ENCODE data around the gene CREG1.

Gene CREG1

DNA sequence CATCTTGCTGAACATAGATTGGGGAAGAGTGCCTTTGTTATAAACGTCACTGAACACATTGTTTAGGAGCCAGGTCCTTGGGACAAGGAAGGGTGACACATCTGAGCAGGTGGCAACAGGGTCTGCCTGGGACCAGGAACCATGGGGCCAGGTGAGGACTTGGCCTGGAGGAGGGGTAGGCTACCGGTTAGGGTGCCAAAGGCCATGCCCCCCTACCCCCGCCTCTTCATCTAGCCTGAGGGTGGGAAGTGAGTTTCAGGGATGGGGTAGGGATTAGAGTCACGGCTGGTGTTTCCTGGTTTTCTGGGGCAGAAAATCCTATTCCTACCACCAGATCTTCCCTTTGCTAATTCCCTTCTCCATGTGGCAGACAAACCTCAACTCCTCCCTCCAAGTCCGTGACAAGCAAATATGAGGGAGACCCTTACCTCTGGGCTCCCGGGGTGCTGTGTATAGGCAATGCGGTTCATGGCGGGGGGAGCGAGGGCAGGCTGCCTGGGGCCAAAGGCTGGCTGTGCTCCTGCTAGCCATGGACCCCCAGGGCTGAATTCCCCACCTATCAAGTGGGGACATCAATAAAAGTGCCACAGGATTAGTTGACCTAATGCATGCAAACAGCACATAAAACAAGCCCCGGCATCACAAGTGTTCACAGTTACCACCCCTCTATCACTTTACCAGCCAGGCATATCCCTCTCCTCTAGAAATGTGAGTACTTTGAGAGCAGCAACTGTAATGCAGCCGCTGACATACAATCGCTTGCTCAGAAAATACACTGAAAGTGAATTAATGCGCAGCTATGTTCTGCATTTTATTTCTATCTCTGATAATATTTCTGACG is 49.7 kb downstream of the CREG1 start:
- DNase-seq (ENCODE audit: low spot score), result no peak

- no peak for DNase-seq (ENCODE audit: low spot score)
Measured at GRCh38 chr1:167502719-167503462, 50.7 kb downstream of the CREG1 start.

GRCh38 chr1:167502192-167502551 is 51.4 kb downstream of the CREG1 start:
- no peak for DNase-seq (ENCODE audit: low spot score)

DNA sequence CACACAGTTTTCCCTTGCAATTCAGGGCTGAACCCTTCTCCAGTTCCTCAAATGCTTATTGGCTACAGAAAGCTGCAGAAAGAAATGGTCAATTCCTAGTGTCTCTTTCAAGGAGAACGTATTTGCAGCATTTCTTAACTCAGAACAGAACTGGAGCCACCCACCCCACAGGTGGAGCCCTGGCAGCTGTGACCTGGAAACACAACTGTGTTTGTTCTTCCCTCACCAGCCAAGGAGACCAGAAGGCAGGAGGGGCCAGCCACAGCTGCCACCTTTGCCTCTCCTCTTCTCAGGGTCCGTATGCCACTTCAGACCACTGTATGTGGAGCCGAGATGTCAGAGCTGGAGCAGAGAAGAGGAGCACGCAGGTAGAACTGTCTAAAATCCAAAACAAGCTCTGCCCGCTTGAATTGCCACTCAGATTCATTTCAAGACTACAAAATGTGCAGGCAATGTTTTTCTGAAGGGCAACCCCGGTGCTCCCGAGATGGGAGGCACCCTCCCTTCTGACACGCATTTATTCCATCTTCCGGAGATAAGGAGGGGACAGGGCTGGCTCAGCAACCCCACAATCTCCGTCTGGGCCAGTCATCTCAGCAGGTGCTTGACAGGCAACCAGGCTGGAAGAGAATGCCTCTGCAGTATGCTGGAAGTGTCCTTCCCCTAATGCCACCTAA is 51.9 kb downstream of the CREG1 start:
- DNase-seq (ENCODE audit: low spot score), result no peak

DNA sequence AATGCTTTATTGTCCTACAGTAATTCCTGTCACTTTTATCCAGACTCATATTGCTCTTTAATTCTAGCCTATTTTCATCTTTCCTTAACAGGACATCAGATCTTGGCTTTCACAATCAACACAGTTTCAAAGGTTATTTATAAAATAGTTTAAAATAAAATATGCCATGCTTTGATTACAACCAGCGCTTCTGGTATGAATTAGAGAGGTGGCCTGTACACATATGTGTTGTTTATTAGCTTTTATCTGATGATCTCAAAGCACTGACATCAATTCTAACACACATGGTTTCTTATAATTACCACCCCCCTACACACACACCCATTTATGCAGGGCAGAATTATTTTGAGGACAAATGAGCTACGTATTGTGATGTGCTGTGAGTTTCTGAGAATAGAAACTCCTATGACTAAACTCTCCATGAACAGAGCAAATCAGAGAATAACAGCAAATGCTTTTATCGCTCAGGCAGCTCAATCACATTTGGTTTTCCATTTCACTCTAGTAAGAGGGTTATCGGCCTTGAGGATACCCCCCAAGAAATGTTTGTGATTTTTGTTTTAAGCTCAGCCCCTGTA is 53.2 kb downstream of the CREG1 start:
- DNase-seq (ENCODE audit: low spot score), result no peak

- no peak for DNase-seq (ENCODE audit: low spot score)
Measured at GRCh38 chr1:167499664-167500101, 53.9 kb downstream of the CREG1 start.

DNA sequence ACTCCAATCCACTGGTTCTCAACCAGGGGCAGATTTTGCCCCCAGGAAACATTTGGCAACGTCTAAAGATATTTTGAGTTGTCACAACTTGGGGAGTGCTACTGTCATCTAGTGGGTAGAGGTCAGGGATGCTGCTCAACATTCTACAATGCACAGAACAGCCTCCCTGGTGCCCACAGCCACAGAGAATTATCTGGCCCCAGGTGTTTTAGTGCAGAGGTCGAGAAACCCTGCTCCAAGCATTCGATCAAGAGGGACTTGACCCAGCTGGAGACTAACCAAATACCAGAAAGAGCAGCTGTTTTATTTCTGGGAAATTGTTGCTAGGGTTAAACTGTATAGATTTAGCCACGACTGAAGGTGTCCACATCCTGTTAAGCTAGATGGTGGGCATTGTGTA is 54.5 kb downstream of the CREG1 start:
- no peak for DNase-seq (ENCODE audit: low spot score)

DNA sequence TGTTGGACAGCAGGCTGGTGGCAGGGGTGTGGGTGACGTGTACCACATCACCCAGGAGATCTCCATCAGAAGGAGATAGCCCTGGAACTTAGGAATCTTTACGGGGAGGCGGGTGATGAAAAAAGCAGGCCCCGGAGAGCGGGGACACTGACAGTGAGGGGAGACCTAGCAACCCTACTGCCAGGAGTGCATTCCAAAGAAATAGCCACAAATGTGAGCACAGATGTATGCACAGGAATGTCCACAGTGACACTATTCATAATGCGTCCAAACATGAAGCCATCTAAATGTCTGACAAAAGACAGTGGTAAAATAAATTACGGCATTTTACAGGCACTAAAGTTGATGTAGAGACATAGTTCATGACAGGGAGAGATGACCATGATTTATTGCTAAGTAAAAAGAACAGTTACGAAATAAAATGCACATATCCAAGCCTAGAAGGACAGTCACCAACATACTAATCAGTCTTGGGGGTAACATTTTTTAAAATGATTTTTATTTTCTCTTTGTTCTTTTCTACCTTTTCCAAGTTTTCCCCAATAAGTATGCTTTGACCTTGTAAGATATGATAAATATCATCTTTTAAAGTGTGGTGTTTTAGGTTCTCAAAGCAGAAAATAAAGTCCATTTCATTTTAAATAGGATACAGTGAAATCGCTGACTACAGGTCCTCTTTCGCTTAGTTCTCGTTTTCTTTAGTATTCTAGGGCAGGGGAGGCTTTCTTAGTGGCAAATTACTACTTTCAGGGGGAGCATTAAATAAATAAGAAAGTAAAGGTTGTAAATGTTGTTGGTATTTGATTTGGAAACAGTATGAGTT is 56.6 kb downstream of the CREG1 start:
- no peak for DNase-seq (ENCODE audit: low spot score)

DNA sequence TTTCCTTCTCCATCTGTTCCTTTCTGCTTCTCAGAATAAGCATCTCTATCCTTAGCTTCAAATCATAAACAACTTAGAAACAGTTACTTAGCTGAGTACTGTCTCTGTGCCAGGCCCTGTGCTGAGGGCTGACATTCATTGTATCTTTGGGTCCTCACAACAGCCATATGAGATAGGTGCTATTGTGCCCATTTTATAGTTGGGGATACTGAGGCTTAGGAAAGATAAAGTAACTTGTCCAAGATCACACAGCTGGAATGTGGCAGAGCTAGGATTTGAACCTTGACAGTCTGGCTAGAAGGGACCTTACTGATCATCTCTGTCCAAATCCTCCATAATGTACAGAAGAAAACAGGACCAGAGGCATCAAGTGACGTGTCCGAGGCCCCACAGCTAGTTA is 60.2 kb downstream of the CREG1 start:
- DNase-seq (ENCODE audit: low spot score), result no peak

- no peak for DNase-seq (ENCODE audit: low spot score)
Measured at GRCh38 chr1:167492481-167492910, 61.1 kb downstream of the CREG1 start.

GRCh38 chr1:167491586-167492461 is 61.7 kb downstream of the CREG1 start:
- DNase-seq (ENCODE audit: low spot score), result no peak

Data from hematopoietic multipotent progenitor cell treated with erythropoietin and hydrocortisone succinate and interleukin-3 and kit ligand, for 17 days (in vitro differentiated cells).